ENCODE data around the gene CNPY1.

The CNPY1 gene

GRCh38 chr7:155452505-155453295, 93.7 kb downstream of the CNPY1 start:
- no peak for DNase-seq

- DNase-seq, result no peak
Observed at GRCh38 chr7:155451840-155452239, 94.5 kb downstream of the CNPY1 start.

All from stimulated activated CD4-positive, alpha-beta T cell treated with anti-CD3 and anti-CD28 coated beads, Interleukin-4, amount 100 ng/mL, for 24 hours (primary cell).